Neural cell (in vitro differentiated cells): Measurements from ENCODE around the gene KRT7. TPM values are rescaled to one million over a fixed set of nuclear protein-coding genes. Genes with fewer than 3 reads are reported as not detected.

Source experiments
- H2AFZ ChIP-seq: fragments of 200-600, 300-800 bp; sonication (generic), shearing (Covaris generic); 2 replicates; pipeline ENCODE4 v1.6.0; 2014; ENCODE audit warnings: low read depth, mild to moderate bottlenecking, antibody characterized with exemption, low read length, moderate library complexity
- H3F3A ChIP-seq: fragments of 200-600 bp; shearing (Covaris generic); 2 replicates; pipeline ENCODE4 v1.6.1; 2016; ENCODE audit warnings: mild to moderate bottlenecking, moderate library complexity, mixed read lengths, antibody characterized with exemption, low read length; ENCODE audit not compliant: insufficient read depth, poor library complexity, severe bottlenecking
- H3K27ac ChIP-seq: fragments of 200-600, 300-800 bp; sonication (generic), shearing (Covaris generic); 2 replicates; pipeline ENCODE4 v1.5.1; 2014; ENCODE audit warnings: mild to moderate bottlenecking, low read length, moderate library complexity
- H3K27me3 ChIP-seq: fragments of 300-800, 200-600 bp; sonication (generic), shearing (Covaris generic); 2 replicates; pipeline ENCODE4 v1.6.0; 2014; ENCODE audit warnings: mild to moderate bottlenecking, low read depth, low read length, moderate library complexity; ENCODE audit not compliant: insufficient read depth
- H3K36me3 ChIP-seq: fragments of 300-800, 200-600 bp; sonication (generic), shearing (Covaris generic); 2 replicates; pipeline ENCODE4 v1.5.1; 2014; ENCODE audit warnings: mild to moderate bottlenecking, antibody characterized with exemption, low read length, moderate library complexity; ENCODE audit not compliant: insufficient read depth
- H3K4me2 ChIP-seq: fragments of 300-800, 200-600 bp; sonication (generic), shearing (Covaris generic); 2 replicates; pipeline ENCODE4 v1.6.0; 2014; ENCODE audit warnings: mild to moderate bottlenecking, low read length
- H3K4me3 ChIP-seq: fragments of 300-800, 200-600 bp; sonication (generic), shearing (Covaris generic); 2 replicates; pipeline ENCODE4 v1.5.1; 2014; ENCODE audit warnings: mild to moderate bottlenecking, low read length, moderate library complexity
- H3K79me2 ChIP-seq: fragments of 200-600 bp; shearing (Covaris generic); replicated peaks from 2 replicates; pipeline ENCODE4 v1.6.0; 2014; ENCODE audit warnings: mild to moderate bottlenecking, low read length, moderate library complexity; ENCODE audit not compliant: insufficient read depth
- H3K9ac ChIP-seq: fragments of 300-800, 200-600 bp; sonication (generic), shearing (Covaris generic); 2 replicates; pipeline ENCODE4 v1.6.1; 2016; ENCODE audit warnings: mild to moderate bottlenecking, low read length, mixed read lengths
- H3K9me2 ChIP-seq: fragments of 200-600 bp; shearing (Covaris generic); 2 replicates; pipeline ENCODE4 v1.6.1; 2016; ENCODE audit warnings: mild to moderate bottlenecking, low read length, mixed read lengths; ENCODE audit not compliant: insufficient read depth
- H3K9me3 ChIP-seq: fragments of 200-600, 300-800 bp; sonication (generic), shearing (Covaris generic); 2 replicates; pipeline ENCODE4 v1.6.1; 2016; ENCODE audit warnings: mild to moderate bottlenecking, mixed run types, low read length, moderate library complexity, mixed read lengths
- H4K20me1 ChIP-seq: fragments of 200-600 bp; shearing (Covaris generic); 2 replicates; pipeline ENCODE4 v1.6.1; 2016; ENCODE audit warnings: mild to moderate bottlenecking, mixed run types; ENCODE audit not compliant: insufficient read depth
- CTCF ChIP-seq: fragments of 450-650 bp; IDR thresholded peaks from 2 replicates; pipeline ENCODE4 v1.5.1; 2014; ENCODE audit warnings: antibody characterized with exemption, mild to moderate bottlenecking, moderate library complexity; ENCODE audit not compliant: poor library complexity, severe bottlenecking
- EP300 ChIP-seq: fragments of 450-650 bp; conservative IDR thresholded peaks from 2 replicates; pipeline ENCODE4 v1.6.1; 2014; ENCODE audit warnings: antibody characterized with exemption, mild to moderate bottlenecking, moderate library complexity; ENCODE audit not compliant: poor library complexity, severe bottlenecking
- EZH2 ChIP-seq: fragments of 200-600, 300-800 bp; shearing (Covaris generic), sonication (generic); IDR thresholded peaks from 2 replicates; pipeline ENCODE4 v1.6.1; 2014; ENCODE audit warnings: antibody characterized with exemption, low read length, borderline replicate concordance, mild to moderate bottlenecking; ENCODE audit not compliant: insufficient read depth, poor library complexity, severe bottlenecking
- MXI1 ChIP-seq: fragments of 450-650 bp; conservative IDR thresholded peaks from 2 replicates; pipeline ENCODE4 v1.6.1; 2014; ENCODE audit warnings: antibody characterized with exemption, mild to moderate bottlenecking; ENCODE audit not compliant: poor library complexity, severe bottlenecking
- POLR2AphosphoS5 ChIP-seq: IDR thresholded peaks from 2 replicates; pipeline ENCODE4 v1.6.1; 2012
- RAD21 ChIP-seq: fragments of 450-650 bp; conservative IDR thresholded peaks from 2 replicates; pipeline ENCODE4 v1.6.1; 2014; ENCODE audit warnings: antibody characterized with exemption, mild to moderate bottlenecking, moderate library complexity
- REST ChIP-seq: IDR thresholded peaks from 2 replicates; pipeline ENCODE4 v1.6.1; 2012; ENCODE audit warnings: borderline replicate concordance
- SMC3 ChIP-seq: fragments of 450-650 bp; conservative IDR thresholded peaks from 2 replicates; pipeline ENCODE4 v1.6.1; 2014; ENCODE audit warnings: antibody characterized with exemption, mild to moderate bottlenecking, moderate library complexity; ENCODE audit not compliant: poor library complexity
- TAF1 ChIP-seq: IDR thresholded peaks from 2 replicates; pipeline ENCODE4 v1.6.1; 2012; ENCODE audit warnings: low read depth
- polyA plus RNA-seq: library from polyadenylated mRNA; depleted of rRNA; stranded (reverse); fragments of >200 nt; gene quantifications from 2 replicates; pipeline ENCODE4 v1.2.3, GENCODE V29; 2014

KRT7 gene
- polyA plus RNA-seq, 1 donor from 2014 or later = not detected

- no peak for TF ChIP-seq EZH2
These were observed 16.5 kb downstream of the KRT7 start (continued) for GRCh38 chr12:52249511-52250047.

GRCh38 chr12:52250048-52250990 lies 17.3 kb downstream of the KRT7 start:
- TF ChIP-seq EZH2 (no peak), RAD21 (no peak), EP300 (no peak), CTCF (no peak), POLR2AphosphoS5 (no peak), MXI1 (no peak), SMC3 (no peak), REST (no peak), TAF1 (no peak)
- Histone ChIP-seq H3K79me2 (no peaks in the 10 kb centered on the region), H4K20me1 (no peaks in the 10 kb centered on the region), H3K27ac (no peak overlapping the region), H2AFZ (no peak overlapping the region), H3K9ac (no peak overlapping the region), H3K4me2 (no peak overlapping the region), H3K27me3 (peaks cover 20% of the 10 kb centered on the region), H3K9me3 (no peaks in the 10 kb centered on the region), H3K36me3 (no peaks in the 10 kb centered on the region), H3K4me3 (no peak overlapping the region), H3K9me2 (no peaks in the 10 kb centered on the region), H3F3A (no peaks in the 10 kb centered on the region)
